HepG2 (cell line): ENCODE data around the gene AMPD2. TPM values are rescaled to one million over a fixed set of nuclear protein-coding genes. Genes with fewer than 3 reads are reported as not detected.
A peak's percentile ranks its signal among the peaks of the same experiment; 100 is the strongest.

Source experiments
- ATAC-seq: fragments of 200-7000 bp; cut with Tn5 transposase; 3 replicates; pipeline ENCODE4 v1.9.1; 2020; ENCODE audit warnings: mild to moderate bottlenecking, moderate library complexity
- BruUV-seq: library from RNA; stranded (reverse); fragments of 400-500 nt; replicated peaks from 2 replicates; lab custom pipeline; 2021; lab: Mats Ljungman, UMichigan
- CTCF ChIA-PET: fragments of 300-600 bp; formaldehyde crosslinking; extraction: SDS; loops from one replicate; lab custom pipeline; 2021; ENCODE audit warnings: low total read pairs, inconsistent platforms, low intra/inter-chr PET ratio; lab: Yijun Ruan, JAX
- POLR2A ChIA-PET: fragments of 350-600 bp; sonication (Branson Sonifier 250); formaldehyde crosslinking; loops from one replicate; lab custom pipeline; 2020; ENCODE audit warnings: antibody characterized with exemption, inconsistent platforms; lab: Yijun Ruan, JAX
- DNase-seq: peaks from one replicate; pipeline ENCODE4 v3.0.0-alpha.2; 2015; ENCODE audit warnings: low spot score
- FAIRE-seq: peaks from 3 replicates; lab custom pipeline; 2011; peaks lifted over from hg19 to GRCh38; lab: Jason Lieb, UNC
- H2AFZ ChIP-seq: one replicate; pipeline ENCODE4 v1.6.1; 2011; ENCODE audit warnings: low read length, inconsistent platforms
- H3K27ac ChIP-seq: fragments of 300-600 bp; 3 replicates; pipeline ENCODE4 v1.8.0; 2011; ENCODE audit warnings: mixed run types, mild to moderate bottlenecking, mixed read lengths, low read length, inconsistent platforms; ENCODE audit not compliant: insufficient read depth; ENCODE audit errors: extremely low read length
- H3K27me3 ChIP-seq, 2 experiments: fragments of 200-600 bp in 1 of 2; 2 replicates in 1 of 2; 3 replicates in 1 of 2; pipeline versions ENCODE4 v1.6.0 to v1.8.0; 2011; ENCODE audit warnings: low read length in 2 of 2, mild to moderate bottlenecking in 2 of 2, moderate library complexity in 2 of 2, inconsistent platforms in 1 of 2; ENCODE audit not compliant: insufficient read depth in 2 of 2, control insufficient read depth in 1 of 2
- H3K36me3 ChIP-seq, 2 experiments: fragments of 200-600 bp in 1 of 2; replicated peaks in 1 of 2; 2 replicates in 1 of 2; 3 replicates in 1 of 2; pipeline versions ENCODE4 v1.5.1 to v1.8.0; 2011; ENCODE audit warnings: low read length in 2 of 2, inconsistent platforms in 1 of 2; ENCODE audit not compliant: insufficient read depth in 2 of 2, control insufficient read depth in 1 of 2
- H3K4me1 ChIP-seq: 2 replicates; pipeline ENCODE4 v1.5.1; 2012; ENCODE audit warnings: low read length, inconsistent platforms; ENCODE audit not compliant: insufficient read depth
- H3K4me2 ChIP-seq: 2 replicates; pipeline ENCODE4 v1.6.0; 2011; ENCODE audit warnings: low read depth, low read length, inconsistent platforms
- H3K4me3 ChIP-seq, 3 experiments: fragments of 200-600 bp in 1 of 3; sonication (generic), shearing (Covaris generic) in 1 of 3; replicated peaks in 1 of 3; 2 replicates each; pipeline ENCODE4 v1.5.1; 2011 to 2016; ENCODE audit warnings: low read length in 3 of 3, inconsistent platforms in 2 of 3, low read depth in 2 of 3, mild to moderate bottlenecking in 2 of 3, control low read depth in 1 of 3, mixed read lengths in 1 of 3; ENCODE audit not compliant: insufficient read depth in 1 of 3
- H3K79me2 ChIP-seq: one replicate; pipeline ENCODE4 v1.6.1; 2011; ENCODE audit warnings: low read length, inconsistent platforms; ENCODE audit not compliant: insufficient read depth
- H3K9ac ChIP-seq: 2 replicates; pipeline ENCODE4 v1.6.0; 2011; ENCODE audit warnings: mild to moderate bottlenecking, low read depth, low read length, inconsistent platforms; ENCODE audit not compliant: insufficient read depth
- H3K9me3 ChIP-seq: 2 replicates; pipeline ENCODE4 v1.5.1; 2012; ENCODE audit warnings: mild to moderate bottlenecking, low read length
- H4K20me1 ChIP-seq: 2 replicates; pipeline ENCODE4 v1.6.0; 2011; ENCODE audit warnings: inconsistent platforms, mild to moderate bottlenecking, low read length, moderate library complexity; ENCODE audit not compliant: insufficient read depth
- ATF7-NPFF ChIP-seq: sonication (generic); formaldehyde crosslinking; IDR thresholded peaks from 2 replicates; pipeline ENCODE4 v1.8.1; 2023; ENCODE audit warnings: mild to moderate bottlenecking, low read depth, missing genetic modification reagents, moderate library complexity
- BCL3 ChIP-seq: sonication (generic); formaldehyde crosslinking; IDR thresholded peaks from 2 replicates; pipeline ENCODE4 v1.5.1; 2020; ENCODE audit warnings: mild to moderate bottlenecking, missing genetic modification reagents, moderate library complexity
- EEA1 ChIP-seq: sonication (generic); formaldehyde crosslinking; IDR thresholded peaks from 2 replicates; pipeline ENCODE4 v1.5.1; 2020; ENCODE audit warnings: mild to moderate bottlenecking, missing genetic modification reagents, borderline replicate concordance
- ETS1 ChIP-seq: sonication (generic); formaldehyde crosslinking; IDR thresholded peaks from 2 replicates; pipeline ENCODE4 v1.4.0; 2020; ENCODE audit warnings: missing genetic modification reagents
- GABPA ChIP-seq, 2 experiments: IDR thresholded peaks; 2 replicates each; pipeline ENCODE4 v1.6.1; 2011 to 2016; ENCODE audit warnings: low read depth in 2 of 2, low read length in 1 of 2, missing biosample characterization in 1 of 2, missing genetic modification characterization in 1 of 2
- GFI1 ChIP-seq: sonication (generic); formaldehyde crosslinking; IDR thresholded peaks from 2 replicates; pipeline ENCODE4 v1.5.0; 2020; ENCODE audit warnings: missing genetic modification reagents, mild to moderate bottlenecking, borderline replicate concordance
- RXRB ChIP-seq: IDR thresholded peaks from 2 replicates; pipeline ENCODE4 v1.6.1; 2016; ENCODE audit warnings: borderline replicate concordance, missing genetic modification reagents, missing compliant biosample characterization
- ZFYVE20 ChIP-seq: sonication (generic); formaldehyde crosslinking; IDR thresholded peaks from 2 replicates; pipeline ENCODE4 v1.8.0; 2023; ENCODE audit warnings: low read depth, mild to moderate bottlenecking, moderate library complexity, missing genetic modification reagents, borderline replicate concordance
- ZNF121 ChIP-seq: sonication (generic); formaldehyde crosslinking; IDR thresholded peaks from 2 replicates; pipeline ENCODE4 v1.5.0; 2020; ENCODE audit warnings: mild to moderate bottlenecking, missing genetic modification reagents
- ZNF124 ChIP-seq: sonication (generic); formaldehyde crosslinking; IDR thresholded peaks from 2 replicates; pipeline ENCODE4 v1.4.0; 2020; ENCODE audit warnings: missing genetic modification reagents
- ZNF367 ChIP-seq: sonication (generic); formaldehyde crosslinking; IDR thresholded peaks from 2 replicates; pipeline ENCODE4 v1.4.0; 2020; ENCODE audit warnings: missing genetic modification reagents, borderline replicate concordance
- ZNF557 ChIP-seq: sonication (generic); formaldehyde crosslinking; IDR thresholded peaks from 2 replicates; pipeline ENCODE4 v1.4.0; 2020; ENCODE audit warnings: missing genetic modification reagents
- WGBS: methylation state at CpG from one replicate; pipeline ENCODE4 v1.1.6; 2017; ENCODE audit warnings: low lambda C conversion rate; 5-methylcytosine and 5-hydroxymethylcytosine counted together
- in situ Hi-C: cut with HindIII; loops from 2 replicates; pipeline ENCODE4 v1.10.0; 2017; ENCODE audit warnings: low pct_unique_long_range_greater_than_20kb; ENCODE audit not compliant: extremely low pct_ligation_motif_present
- intact Hi-C: fragments of 100-400 bp; cut with micrococcal nuclease; formaldehyde crosslinking; loops from one replicate; pipeline ENCODE4 v1.10.0; 2022; ENCODE audit not compliant: unreplicated experiment
- polyA plus RNA-seq, 8 experiments: library from polyadenylated mRNA; depleted of rRNA in 3 of 8; stranded (reverse) in 7 of 8; unstranded in 1 of 8; fragments of >200 nt; fragmentation: Illumina TruSeq in 4 of 8; extraction: Trizol in 4 of 8; gene quantifications; 2 replicates each; pipeline versions ENCODE4 v1.2.1 to v1.2.3, GENCODE V29; 2011 to 2016; ENCODE audit warnings: low read depth in 4 of 8, missing spikeins in 1 of 8, mixed read lengths in 1 of 8; ENCODE audit not compliant: insufficient read depth in 1 of 8
- total RNA-seq, 5 experiments: library from RNA; depleted of rRNA; stranded (reverse); fragments of >200 nt; fragmentation: Illumina TruSeq; extraction: Trizol; gene quantifications; 2 replicates each; pipeline ENCODE4 v1.2.3, GENCODE V29; 2016; ENCODE audit warnings: low read depth in 1 of 5

The AMPD2 gene
- total and polyA plus RNA-seq, 2 of the 13 experiments (the other 11 are each of a cell fraction or from before 2014, with no cell fraction given), result 62.3 to 82.0 TPM

- Histone ChIP-seq H3K4me1 (peaks cover 35% of the 10 kb centered on the region), H4K20me1 (no peaks in the 10 kb centered on the region), H2AFZ (no peak overlapping the region), H3K4me2 (no peak overlapping the region), H3K27me3 (0 out of 5 replicates have a peak, but pooled peaks cover 0 to 4% of the 10 kb centered on the region in 2 experiments), H3K27ac (no peak overlapping the region), H3K4me3 (no peak overlapping the region), H3K9ac (no peak overlapping the region), H3K9me3 (no peaks in the 10 kb centered on the region), H3K36me3 (no peaks in the 10 kb centered on the region; a peak in 2 of 5 replicates), H3K79me2 (no peaks in the 10 kb centered on the region)
- FAIRE-seq (no peak), ATAC-seq (no peak), DNase-seq (peak; percentile 23)
- no TSS peak for BruUV-seq
- CTCF ChIA-PET, result no interaction called here
- TF ChIP-seq RXRB (CRISPR knock-in tag) (no peak), ATF7-NPFF (CRISPR knock-in tag) (no peak), BCL3 (CRISPR knock-in tag) (no peak), GABPA (IDR thresholded peaks at IDR 0.05; ENCODE audit: low read depth, low read length) (no peak), GABPA (CRISPR knock-in tag; IDR thresholded peaks at IDR 0.05; ENCODE audit: low read depth) (no peak), EEA1 (CRISPR knock-in tag) (no peak), ZNF367 (no peak), ZFYVE20 (CRISPR knock-in tag) (no peak), GFI1 (CRISPR knock-in tag) (no peak), ZNF121 (CRISPR knock-in tag) (no peak), ZNF124 (CRISPR knock-in tag) (no peak), ZNF557 (CRISPR knock-in tag) (no peak), ETS1 (CRISPR knock-in tag) (no peak)
- intact Hi-C loops (loop anchor here (5.0 kb wide), 1 partner anchor 113 kb away; no protein-coding TSS in a partner anchor), in situ Hi-C loops (no loop called here)
- 93% methylated on average over 2 of the region's 2 CpGs for WGBS
- POLR2A ChIA-PET, result no interaction called here
These were observed 39.5 kb downstream of the AMPD2 start for GRCh38 chr1:109659145-109659544.
